ENCODE measurements around the gene TUBB1.

DNA sequence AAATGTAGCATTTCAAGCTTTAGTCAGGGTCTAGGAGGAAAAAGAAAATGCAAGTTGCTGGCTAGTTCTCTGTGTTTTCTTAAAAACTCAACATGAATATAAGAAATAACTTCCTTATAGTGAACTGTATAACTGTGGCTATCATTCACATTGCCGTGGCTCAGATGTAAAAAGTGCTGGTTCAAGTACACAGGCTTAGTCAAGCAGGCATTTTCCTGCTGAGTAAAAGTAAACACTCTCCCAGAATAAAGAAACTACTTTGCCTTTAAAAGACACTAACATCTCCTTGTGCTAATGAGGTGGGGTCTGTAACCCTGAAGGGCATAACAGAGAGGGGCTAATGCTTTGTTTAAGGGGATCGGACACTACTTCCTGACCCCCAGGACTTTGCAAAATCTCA, 9.6 kb downstream of the TUBB1 start:
- TF ChIP-seq, protein P1, sequence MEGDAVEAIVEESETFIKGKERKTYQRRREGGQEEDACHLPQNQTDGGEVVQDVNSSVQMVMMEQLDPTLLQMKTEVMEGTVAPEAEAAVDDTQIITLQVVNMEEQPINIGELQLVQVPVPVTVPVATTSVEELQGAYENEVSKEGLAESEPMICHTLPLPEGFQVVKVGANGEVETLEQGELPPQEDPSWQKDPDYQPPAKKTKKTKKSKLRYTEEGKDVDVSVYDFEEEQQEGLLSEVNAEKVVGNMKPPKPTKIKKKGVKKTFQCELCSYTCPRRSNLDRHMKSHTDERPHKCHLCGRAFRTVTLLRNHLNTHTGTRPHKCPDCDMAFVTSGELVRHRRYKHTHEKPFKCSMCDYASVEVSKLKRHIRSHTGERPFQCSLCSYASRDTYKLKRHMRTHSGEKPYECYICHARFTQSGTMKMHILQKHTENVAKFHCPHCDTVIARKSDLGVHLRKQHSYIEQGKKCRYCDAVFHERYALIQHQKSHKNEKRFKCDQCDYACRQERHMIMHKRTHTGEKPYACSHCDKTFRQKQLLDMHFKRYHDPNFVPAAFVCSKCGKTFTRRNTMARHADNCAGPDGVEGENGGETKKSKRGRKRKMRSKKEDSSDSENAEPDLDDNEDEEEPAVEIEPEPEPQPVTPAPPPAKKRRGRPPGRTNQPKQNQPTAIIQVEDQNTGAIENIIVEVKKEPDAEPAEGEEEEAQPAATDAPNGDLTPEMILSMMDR (IDR thresholded peaks at IDR 0.05) = no peak
- no peak for TF ChIP-seq POLR2A (IDR thresholded peaks at IDR 0.05)
